Endothelial cell (in vitro differentiated cells): ENCODE results near the gene SMYD5. TPM values are rescaled to one million over a fixed set of nuclear protein-coding genes. Genes with fewer than 3 reads are reported as not detected.

ENCODE experiments used
- DNase-seq: peaks from one replicate; pipeline ENCODE4 v3.0.0; 2021; ENCODE audit warnings: low spot score
- H3K27ac Mint-ChIP-seq: one replicate; pipeline ENCODE4 v1.8.0; 2021; ENCODE audit warnings: mixed read lengths, inconsistent platforms; ENCODE audit not compliant: unreplicated experiment
- H3K27me3 Mint-ChIP-seq: one replicate; pipeline ENCODE4 v1.8.0; 2021; ENCODE audit warnings: mild to moderate bottlenecking, moderate library complexity, mixed read lengths, inconsistent platforms; ENCODE audit not compliant: unreplicated experiment
- H3K36me3 Mint-ChIP-seq: one replicate; pipeline ENCODE4 v1.8.0; 2021; ENCODE audit warnings: mild to moderate bottlenecking, low read depth, mixed read lengths, inconsistent platforms; ENCODE audit not compliant: unreplicated experiment
- H3K4me1 Mint-ChIP-seq: one replicate; pipeline ENCODE4 v1.8.0; 2021; ENCODE audit warnings: mild to moderate bottlenecking, mixed read lengths, inconsistent platforms; ENCODE audit not compliant: unreplicated experiment
- H3K4me3 Mint-ChIP-seq: one replicate; pipeline ENCODE4 v1.8.0; 2021; ENCODE audit warnings: mild to moderate bottlenecking, mixed read lengths, inconsistent platforms; ENCODE audit not compliant: unreplicated experiment
- H3K9me3 Mint-ChIP-seq: one replicate; pipeline ENCODE4 v1.8.0; 2021; ENCODE audit warnings: mixed read lengths, inconsistent platforms; ENCODE audit not compliant: unreplicated experiment
- total RNA-seq: library from RNA; stranded (reverse); fragmentation: NEBNext Ultra II Directional; extraction: Animal tissue kit (Norgen Biotek cat#: 25700); gene quantifications from one replicate; pipeline ENCODE4 v1.2.1, GENCODE V29; 2021; ENCODE audit not compliant: unreplicated experiment
- TF ChIP-seq, protein P1 (sequence below): fragments of 200-600 bp; sonication (generic); IDR thresholded peaks from one replicate; pipeline ENCODE4 v1.5.0; 2021; ENCODE audit warnings: antibody characterized with exemption; ENCODE audit not compliant: unreplicated experiment

SMYD5 gene
- total RNA-seq, 1 donor from 2014 or later = 17.0 TPM

DNA sequence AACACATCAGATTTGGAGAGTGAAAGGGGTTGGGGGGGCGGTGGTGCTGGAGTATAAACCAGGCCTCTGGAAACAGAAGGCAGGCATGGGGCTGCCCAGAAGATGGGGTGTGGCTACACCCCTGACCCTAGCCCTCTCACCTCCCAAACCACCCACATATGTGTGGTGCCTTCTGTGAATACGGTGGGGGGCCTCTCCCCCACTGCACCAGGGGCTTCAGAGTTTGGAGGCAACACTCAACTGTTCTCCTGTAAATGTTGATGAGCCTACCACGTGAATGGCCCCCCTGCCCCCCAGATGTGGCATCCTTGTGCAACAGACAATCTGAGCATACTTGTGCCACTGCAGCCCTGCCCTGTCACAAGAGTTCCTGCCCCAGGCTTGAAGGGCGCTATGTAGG lies 50.7 kb downstream of the SMYD5 start:
- TF ChIP-seq, protein P1, sequence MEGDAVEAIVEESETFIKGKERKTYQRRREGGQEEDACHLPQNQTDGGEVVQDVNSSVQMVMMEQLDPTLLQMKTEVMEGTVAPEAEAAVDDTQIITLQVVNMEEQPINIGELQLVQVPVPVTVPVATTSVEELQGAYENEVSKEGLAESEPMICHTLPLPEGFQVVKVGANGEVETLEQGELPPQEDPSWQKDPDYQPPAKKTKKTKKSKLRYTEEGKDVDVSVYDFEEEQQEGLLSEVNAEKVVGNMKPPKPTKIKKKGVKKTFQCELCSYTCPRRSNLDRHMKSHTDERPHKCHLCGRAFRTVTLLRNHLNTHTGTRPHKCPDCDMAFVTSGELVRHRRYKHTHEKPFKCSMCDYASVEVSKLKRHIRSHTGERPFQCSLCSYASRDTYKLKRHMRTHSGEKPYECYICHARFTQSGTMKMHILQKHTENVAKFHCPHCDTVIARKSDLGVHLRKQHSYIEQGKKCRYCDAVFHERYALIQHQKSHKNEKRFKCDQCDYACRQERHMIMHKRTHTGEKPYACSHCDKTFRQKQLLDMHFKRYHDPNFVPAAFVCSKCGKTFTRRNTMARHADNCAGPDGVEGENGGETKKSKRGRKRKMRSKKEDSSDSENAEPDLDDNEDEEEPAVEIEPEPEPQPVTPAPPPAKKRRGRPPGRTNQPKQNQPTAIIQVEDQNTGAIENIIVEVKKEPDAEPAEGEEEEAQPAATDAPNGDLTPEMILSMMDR = no peak
- Mint-ChIP-seq H3K9me3 (no peaks in the 10 kb centered on the region), H3K36me3 (peaks cover 10% of the 10 kb centered on the region), H3K27ac (no peak overlapping the region), H3K27me3 (peaks cover 12% of the 10 kb centered on the region), H3K4me3 (no peak overlapping the region), H3K4me1 (peaks cover 11% of the 10 kb centered on the region)
- DNase-seq = no peak

DNA sequence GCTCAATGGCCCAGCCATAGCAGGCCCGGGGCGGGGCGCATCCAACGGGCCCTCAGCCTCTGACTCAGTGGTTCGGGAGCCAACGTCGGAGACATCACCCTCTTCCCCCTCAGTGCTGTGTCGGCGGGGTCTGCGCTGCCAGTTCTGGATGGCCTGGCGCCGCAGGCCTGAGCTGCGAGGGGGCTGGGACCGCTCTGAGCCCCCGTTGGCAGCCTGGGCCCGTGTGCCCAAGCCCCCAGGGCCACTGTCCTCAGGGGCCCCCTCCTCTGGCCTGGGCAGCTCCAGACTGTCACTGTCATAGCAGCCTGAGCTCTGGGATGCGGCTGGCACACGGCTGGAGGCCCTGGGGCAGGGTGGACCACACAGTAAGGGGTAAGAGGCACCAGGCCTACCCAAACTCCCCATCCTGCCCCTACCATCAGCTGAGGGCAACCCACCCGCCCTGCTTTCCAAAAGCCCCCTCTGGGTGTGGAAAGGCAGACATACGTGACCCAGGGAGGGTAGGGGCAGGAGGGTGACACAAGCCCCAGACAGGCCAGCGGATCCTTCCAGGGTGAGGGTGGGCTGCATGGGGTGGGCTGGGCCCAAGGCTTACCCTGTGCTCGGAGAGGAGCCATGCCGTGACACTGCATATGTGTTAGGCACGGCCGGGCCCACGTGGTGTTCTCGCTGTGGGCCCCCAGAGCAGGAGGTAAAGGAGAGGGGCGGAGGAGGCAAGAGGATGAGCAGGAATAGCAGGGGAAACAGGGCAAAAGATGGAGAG lies 51.4 kb downstream of the SMYD5 start:
- H3K4me1 Mint-ChIP-seq = peaks cover 13% of the 10 kb centered on the region
- H3K4me3 Mint-ChIP-seq = no peak overlapping the region
- peaks cover 19% of the 10 kb centered on the region for H3K27me3 Mint-ChIP-seq
- TF ChIP-seq, protein P1 = no peak
- no peak for DNase-seq
- no peaks in the 10 kb centered on the region for H3K9me3 Mint-ChIP-seq
- H3K27ac Mint-ChIP-seq = no peak overlapping the region
- peaks cover 10% of the 10 kb centered on the region for H3K36me3 Mint-ChIP-seq

DNA sequence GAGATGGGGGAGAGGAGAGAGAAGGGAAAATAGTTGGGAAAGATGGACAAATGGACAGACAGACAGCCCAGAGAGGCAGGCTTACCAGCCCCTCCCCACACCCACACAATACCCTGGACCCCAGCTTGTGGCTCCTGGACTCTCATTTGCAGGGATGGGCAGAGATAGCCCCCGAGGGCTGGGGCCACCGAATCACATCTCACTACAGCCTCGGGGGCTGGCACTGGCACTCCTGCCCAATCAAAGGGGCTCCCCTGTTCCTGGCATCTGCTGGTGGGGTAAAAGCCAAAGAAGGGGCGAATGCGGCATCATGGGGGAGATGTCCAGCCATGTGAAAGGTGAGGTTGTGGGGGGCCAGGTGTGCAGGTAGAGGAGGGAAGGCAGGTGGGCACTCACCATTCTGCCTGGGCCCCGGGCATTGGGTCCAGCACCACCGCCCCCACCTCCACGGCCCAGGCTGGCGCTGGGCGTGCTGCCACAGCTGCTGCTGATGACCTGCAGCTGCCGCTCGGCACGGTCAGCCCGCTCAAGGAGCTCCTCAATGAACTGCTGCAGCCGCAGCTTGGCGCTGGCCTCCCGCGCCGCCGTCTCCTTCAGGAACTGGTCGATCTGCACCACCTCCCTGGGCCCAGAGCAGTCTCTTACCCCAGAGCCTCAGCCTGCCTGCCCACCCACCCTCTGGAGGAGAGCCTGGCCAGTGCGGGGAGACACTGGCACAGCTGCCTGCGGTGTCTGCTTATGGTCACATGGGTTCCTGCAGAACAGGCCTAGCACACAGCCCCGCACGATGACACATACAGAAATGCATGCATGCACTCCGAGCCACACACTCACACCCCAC lies 52.2 kb downstream of the SMYD5 start:
- Mint-ChIP-seq H3K4me3 (no peak overlapping the region), H3K36me3 (peaks cover 10% of the 10 kb centered on the region), H3K4me1 (peaks cover 16% of the 10 kb centered on the region), H3K9me3 (no peaks in the 10 kb centered on the region), H3K27me3 (peaks cover 24% of the 10 kb centered on the region), H3K27ac (no peak overlapping the region)
- TF ChIP-seq, protein P1 = no peak
- DNase-seq = no peak

DNA sequence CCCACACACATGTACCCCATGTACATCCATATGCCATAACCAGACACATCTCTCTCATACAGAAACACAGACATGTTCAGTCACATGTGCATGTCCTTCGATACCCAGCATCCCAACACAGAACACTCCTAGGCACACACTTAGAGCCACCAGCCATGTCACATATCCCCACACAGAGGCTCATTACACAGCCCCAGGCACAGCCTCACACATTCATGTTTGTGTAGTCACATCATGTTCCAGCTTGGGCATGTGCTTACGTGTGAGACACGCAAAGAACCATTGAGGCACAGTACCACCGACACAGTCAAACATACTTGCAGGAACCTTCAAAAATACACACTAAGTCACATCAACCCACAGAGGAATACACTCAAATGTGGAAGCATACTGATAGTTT lies 53.0 kb downstream of the SMYD5 start:
- Mint-ChIP-seq H3K9me3 (no peaks in the 10 kb centered on the region), H3K4me1 (peaks cover 16% of the 10 kb centered on the region), H3K4me3 (no peak overlapping the region), H3K27me3 (peaks cover 27% of the 10 kb centered on the region), H3K27ac (no peak overlapping the region), H3K36me3 (peaks cover 6% of the 10 kb centered on the region)
- no peak for DNase-seq
- TF ChIP-seq, protein P1 = no peak

DNA sequence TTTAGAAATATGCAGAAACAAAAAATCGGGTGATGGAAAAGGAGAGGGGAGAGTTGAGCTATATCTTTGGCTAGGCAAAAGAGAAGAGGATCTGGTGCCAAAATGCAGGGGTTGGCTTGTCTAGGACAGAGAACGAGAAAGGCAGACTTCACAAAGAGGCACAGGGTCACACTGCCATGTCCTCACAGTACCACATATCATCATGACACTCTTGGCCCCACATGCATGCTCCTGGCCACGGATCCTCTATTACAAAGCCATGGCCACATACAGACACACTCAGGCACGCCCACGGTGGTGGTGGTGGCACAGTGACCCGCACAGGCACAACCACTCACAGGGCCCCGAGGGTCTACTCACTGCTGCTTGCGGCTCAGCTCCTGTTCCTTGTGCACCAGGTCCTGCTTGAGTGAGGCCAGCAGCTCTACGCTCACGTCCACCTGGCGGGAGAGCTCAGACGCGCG lies 54.4 kb downstream of the SMYD5 start:
- DNase-seq = no peak

More for the DNA sequence above, 54.4 kb downstream of the SMYD5 start:
- TF ChIP-seq, protein P1 = no peak
- Mint-ChIP-seq H3K27me3 (peaks cover 27% of the 10 kb centered on the region), H3K27ac (peak overlapping the region; percentile 6), H3K36me3 (peaks cover 6% of the 10 kb centered on the region), H3K4me1 (peaks cover 16% of the 10 kb centered on the region), H3K9me3 (no peaks in the 10 kb centered on the region), H3K4me3 (peak overlapping the region; percentile 33)
